Skeletal muscle satellite cell (primary cell): ENCODE measurements around the gene RAB1B.
"Not testable (repeated sequence)": the region's sequence is repeated elsewhere in the genome, so short reads cannot be mapped to it uniquely, and the experiment has no call there.

Source experiments
- H3K27me3 ChIP-seq: 2 replicates; pipeline ENCODE4 v1.7.0; 2013; ENCODE audit warnings: low read length; ENCODE audit not compliant: control insufficient read depth, insufficient read depth
- H3K36me3 ChIP-seq: 2 replicates; pipeline ENCODE4 v1.7.0; 2013; ENCODE audit warnings: mild to moderate bottlenecking, control low read depth, low read length; ENCODE audit not compliant: insufficient read depth
- H3K4me1 ChIP-seq: 2 replicates; pipeline ENCODE4 v1.7.0; 2013; ENCODE audit warnings: low read length; ENCODE audit not compliant: control insufficient read depth, insufficient read depth
- H3K4me2 ChIP-seq: 2 replicates; pipeline ENCODE4 v1.7.0; 2013; ENCODE audit warnings: mild to moderate bottlenecking, low read length
- H3K4me3 ChIP-seq: 2 replicates; pipeline ENCODE4 v1.7.0; 2013; ENCODE audit warnings: low read length
- H3K9ac ChIP-seq: 2 replicates; pipeline ENCODE4 v1.7.0; 2013; ENCODE audit warnings: mild to moderate bottlenecking, low read depth, low read length, moderate library complexity
- H3K9me3 ChIP-seq: replicated peaks from 2 replicates; pipeline ENCODE4 v1.7.0; 2013; ENCODE audit warnings: mild to moderate bottlenecking, control low read depth, low read length

The RAB1B gene

DNA sequence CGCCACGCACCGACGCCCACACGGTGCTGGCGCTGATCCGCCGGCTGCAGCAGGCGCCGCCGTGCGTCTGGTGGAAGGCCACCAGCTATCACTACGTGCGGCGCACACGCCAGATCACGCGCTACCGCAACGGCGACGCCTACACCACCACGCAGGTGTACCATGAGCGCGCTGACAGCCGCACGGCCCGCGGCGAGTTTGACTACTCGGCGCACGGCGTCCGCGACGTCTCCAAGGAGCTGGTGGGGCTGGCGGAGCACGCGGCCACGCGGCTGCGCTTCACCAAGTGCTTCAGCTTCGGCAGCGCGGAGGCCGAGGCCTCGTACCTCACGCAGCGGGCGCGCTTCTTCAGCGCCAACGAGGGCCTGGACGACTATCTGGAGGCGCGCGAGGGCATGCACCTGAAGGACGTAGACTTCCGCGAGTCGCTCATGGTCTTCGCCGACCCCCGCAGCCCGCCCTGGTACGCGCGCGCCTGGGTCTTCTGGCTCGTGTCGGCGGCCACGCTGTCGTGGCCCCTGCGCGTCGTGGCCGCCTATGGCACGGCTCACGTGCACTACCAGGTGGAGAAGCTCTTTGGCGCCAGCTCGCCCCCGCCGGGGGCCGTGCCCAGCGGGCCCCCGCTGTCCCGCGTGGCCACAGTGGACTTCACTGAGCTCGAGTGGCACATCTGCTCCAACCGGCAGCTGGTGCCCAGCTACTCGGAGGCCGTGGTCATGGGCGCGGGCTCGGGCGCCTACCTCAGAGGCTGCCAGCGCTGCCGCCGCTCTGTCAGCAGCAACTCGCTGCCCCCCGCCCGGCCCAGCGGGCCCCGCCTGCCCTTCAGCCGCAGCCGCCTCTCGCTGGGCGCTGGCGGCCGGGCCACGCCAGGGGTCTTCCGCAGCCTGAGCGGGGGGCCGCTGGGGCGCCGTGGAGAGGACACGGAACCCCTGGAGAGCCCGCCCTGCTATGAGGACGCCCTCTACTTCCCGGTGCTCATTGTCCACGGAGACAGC is 26.5 kb downstream of the RAB1B start:
- peaks cover 3% of the 10 kb centered on the region for H3K4me1 ChIP-seq
- H3K9ac ChIP-seq, result no peak overlapping the region
- H3K9me3 ChIP-seq, result no peaks in the 10 kb centered on the region
- H3K36me3 ChIP-seq, result no peaks in the 10 kb centered on the region
- no peak overlapping the region for H3K4me2 ChIP-seq
- peaks cover 54% of the 10 kb centered on the region for H3K27me3 ChIP-seq
- H3K4me3 ChIP-seq, result no peak overlapping the region

DNA sequence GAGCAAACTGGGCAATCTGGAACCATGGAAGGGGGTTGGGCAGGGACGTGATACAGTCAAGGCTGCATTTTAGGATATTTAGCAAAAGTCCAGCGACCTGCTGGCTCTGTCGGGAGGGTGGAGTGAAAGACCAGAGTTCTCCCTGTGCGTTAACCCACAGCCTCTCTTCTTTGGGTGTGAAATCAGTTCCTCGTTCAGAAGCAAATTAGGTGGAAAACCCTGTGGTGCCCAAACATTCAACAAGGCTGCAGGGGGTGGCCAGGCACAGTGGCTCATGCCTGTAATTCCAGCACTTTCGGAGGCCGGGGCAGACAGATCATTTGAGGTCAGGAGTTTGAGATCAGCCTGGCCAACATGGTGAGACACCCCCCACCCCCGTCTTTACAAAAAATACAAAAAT is 29.2 kb downstream of the RAB1B start:
- no peak overlapping the region for H3K9ac ChIP-seq
- H3K4me3 ChIP-seq, result no peak overlapping the region
- no peaks in the 10 kb centered on the region for H3K4me1 ChIP-seq
- peaks cover 37% of the 10 kb centered on the region for H3K27me3 ChIP-seq
- H3K9me3 ChIP-seq, result no peaks in the 10 kb centered on the region
- no peak overlapping the region for H3K4me2 ChIP-seq
- no peaks in the 10 kb centered on the region for H3K36me3 ChIP-seq

DNA sequence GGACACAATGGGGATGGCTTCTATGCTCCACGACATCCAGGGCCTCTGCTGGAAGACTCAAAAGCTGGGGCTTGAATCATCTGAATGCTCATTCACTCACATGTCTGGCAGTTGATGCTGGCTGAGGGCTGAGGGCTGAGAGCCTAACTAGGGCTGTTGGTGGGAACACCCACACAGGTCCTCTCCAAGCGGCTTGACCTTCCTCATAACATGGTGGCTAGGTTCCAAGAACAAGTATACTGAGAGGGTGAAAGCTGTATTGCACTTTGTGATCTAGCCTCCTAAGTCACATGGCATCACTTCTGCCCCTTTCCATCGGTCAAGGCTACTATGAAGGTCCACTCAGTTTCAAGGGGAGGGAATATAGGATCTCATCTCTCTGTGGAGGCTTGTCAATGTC is 30.7 kb downstream of the RAB1B start:
- H3K27me3 ChIP-seq, result peaks cover 21% of the 10 kb centered on the region
- no peaks in the 10 kb centered on the region for H3K36me3 ChIP-seq
- H3K4me1 ChIP-seq, result no peaks in the 10 kb centered on the region
- no peak overlapping the region for H3K9ac ChIP-seq
- no peaks in the 10 kb centered on the region for H3K9me3 ChIP-seq
- H3K4me3 ChIP-seq, result no peak overlapping the region
- H3K4me2 ChIP-seq, result no peak overlapping the region

DNA sequence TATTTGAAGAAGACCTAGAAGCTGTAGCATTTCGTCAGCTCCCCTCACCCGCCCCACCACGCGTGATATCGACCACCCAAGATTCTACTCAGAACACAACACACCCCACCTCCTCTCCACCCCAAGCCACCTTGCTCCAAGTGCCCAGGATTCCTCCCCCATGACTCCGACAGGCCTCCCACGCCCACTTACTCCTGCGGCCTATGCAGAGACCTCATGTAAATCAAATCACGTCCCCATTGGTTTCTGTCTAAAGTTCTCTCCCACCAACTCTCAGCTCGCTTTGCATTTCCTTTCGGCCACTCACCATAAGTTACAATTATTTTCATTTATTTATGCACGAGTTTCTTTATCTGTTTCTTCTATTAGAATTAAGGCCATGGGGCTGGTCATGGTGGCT is 34.2 kb downstream of the RAB1B start:
- Histone ChIP-seq H3K4me3 (no peak overlapping the region), H3K27me3 (peaks cover 10% of the 10 kb centered on the region), H3K4me1 (no peaks in the 10 kb centered on the region), H3K4me2 (no peak overlapping the region), H3K9ac (no peak overlapping the region), H3K36me3 (no peaks in the 10 kb centered on the region), H3K9me3 (no peaks in the 10 kb centered on the region)

DNA sequence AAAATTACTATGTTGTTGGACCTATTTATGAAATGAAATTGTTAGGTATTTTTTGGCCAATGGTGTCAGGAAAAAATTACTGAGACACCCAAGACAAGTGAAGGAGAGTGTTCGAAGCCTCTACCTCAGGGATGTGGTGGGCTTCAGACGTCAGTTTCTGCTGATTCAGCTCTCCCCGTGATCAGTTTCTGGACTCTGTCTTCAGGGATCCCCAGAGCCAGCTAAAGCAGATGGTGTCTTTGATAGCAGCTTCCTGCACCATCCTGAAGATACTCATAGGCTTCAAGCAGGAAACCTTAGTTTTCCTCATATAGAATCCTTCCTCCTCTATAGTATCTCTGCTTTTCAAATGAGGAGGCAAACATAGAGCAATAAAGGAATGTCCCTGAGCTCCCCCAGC is 41.0 kb downstream of the RAB1B start:
- Histone ChIP-seq H3K4me2 (no peak overlapping the region), H3K27me3 (peaks cover 18% of the 10 kb centered on the region), H3K9me3 (no peaks in the 10 kb centered on the region), H3K36me3 (no peaks in the 10 kb centered on the region), H3K4me3 (no peak overlapping the region), H3K9ac (no peak overlapping the region), H3K4me1 (peaks cover 11% of the 10 kb centered on the region)

DNA sequence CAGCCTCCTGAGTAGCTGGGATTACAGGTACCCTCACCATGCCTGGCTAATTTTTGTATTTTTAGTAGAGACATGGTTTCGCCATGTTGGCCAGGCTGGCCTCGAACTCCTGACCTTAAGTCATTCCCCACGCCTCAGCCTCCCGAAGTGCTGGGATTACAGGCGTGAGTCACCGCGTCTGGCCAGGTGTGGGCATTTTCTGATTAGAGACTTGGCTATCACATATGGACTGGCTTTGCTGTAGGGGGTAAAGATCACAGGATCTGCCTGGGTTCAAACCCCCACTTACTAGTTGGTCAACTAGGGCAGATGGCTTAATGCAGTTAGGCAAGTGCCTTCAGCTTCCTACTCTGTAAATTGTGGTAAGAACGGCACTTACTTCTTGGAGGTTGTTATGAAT is 41.9 kb downstream of the RAB1B start:
- Histone ChIP-seq H3K9ac (no peak overlapping the region), H3K36me3 (no peaks in the 10 kb centered on the region), H3K27me3 (peaks cover 18% of the 10 kb centered on the region), H3K4me2 (no peak overlapping the region), H3K4me1 (peaks cover 11% of the 10 kb centered on the region), H3K4me3 (no peak overlapping the region), H3K9me3 (no peaks in the 10 kb centered on the region)

DNA sequence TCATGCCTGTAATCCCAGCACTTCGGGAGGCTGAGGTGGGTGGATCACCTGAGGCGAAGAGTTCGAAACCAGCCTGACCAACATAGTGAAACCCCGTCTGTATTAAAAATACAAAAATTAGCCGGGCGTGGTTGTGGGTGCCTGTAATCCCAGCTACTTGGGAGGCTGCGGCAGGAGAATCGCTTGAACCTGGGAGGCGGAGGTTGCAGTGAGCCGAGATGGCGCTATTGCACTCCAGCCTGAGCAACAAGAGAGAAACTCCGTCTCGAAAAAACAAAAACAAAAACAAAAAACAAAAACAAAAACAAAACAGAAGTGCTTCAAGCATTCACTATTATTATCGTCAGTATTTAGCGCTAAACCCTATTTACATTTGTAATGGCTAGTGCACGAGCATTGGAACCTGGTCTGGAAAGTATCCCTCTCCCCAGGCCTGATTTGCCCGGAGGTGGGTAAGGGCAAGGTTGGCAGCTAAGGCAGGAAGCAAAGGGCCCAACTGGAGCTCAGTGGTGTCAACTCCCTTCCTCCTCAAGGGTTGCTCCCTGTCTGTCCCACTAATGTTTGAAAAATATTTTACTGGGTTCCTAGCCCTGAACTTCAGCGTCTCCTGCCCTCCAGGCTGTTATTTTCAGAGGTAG is 42.5 kb downstream of the RAB1B start:
- peaks cover 12% of the 10 kb centered on the region for H3K4me1 ChIP-seq
- not testable (repeated sequence) for H3K36me3 ChIP-seq, H3K9ac ChIP-seq, H3K4me3 ChIP-seq, H3K9me3 ChIP-seq, H3K4me2 ChIP-seq
- H3K27me3 ChIP-seq, result peaks cover 21% of the 10 kb centered on the region

DNA sequence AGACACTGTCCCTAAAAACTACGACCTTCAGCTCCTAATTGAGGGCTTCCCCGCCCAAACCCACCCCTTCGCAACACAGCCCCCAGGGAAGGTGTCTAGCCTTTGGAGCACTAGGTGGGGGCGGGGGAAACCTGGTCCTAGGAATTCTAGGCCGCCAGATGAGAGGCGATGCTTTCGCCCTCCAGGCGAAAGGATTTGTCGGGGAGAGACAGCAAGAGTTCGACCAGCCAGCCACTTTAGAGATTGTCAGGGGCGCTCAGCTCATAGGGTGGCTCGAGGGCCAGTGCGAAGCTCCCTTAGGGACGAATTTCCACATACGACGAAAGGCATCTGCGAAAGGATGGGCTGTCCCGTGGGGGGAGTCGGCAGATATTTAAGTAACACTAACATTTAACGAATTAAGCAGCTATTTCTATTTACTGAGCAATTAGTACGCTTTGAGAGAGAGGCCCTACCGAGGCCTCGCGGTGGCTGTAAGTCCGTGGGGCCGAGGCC is 43.1 kb downstream of the RAB1B start:
- peaks cover 18% of the 10 kb centered on the region for H3K4me1 ChIP-seq
- H3K9me3 ChIP-seq, result no peaks in the 10 kb centered on the region
- peaks cover 27% of the 10 kb centered on the region for H3K27me3 ChIP-seq
- H3K4me3 ChIP-seq, result peak overlapping the region; percentile 78
- H3K9ac ChIP-seq, result peak overlapping the region; percentile 77
- H3K4me2 ChIP-seq, result peak overlapping the region; percentile 96
- H3K36me3 ChIP-seq, result no peaks in the 10 kb centered on the region

DNA sequence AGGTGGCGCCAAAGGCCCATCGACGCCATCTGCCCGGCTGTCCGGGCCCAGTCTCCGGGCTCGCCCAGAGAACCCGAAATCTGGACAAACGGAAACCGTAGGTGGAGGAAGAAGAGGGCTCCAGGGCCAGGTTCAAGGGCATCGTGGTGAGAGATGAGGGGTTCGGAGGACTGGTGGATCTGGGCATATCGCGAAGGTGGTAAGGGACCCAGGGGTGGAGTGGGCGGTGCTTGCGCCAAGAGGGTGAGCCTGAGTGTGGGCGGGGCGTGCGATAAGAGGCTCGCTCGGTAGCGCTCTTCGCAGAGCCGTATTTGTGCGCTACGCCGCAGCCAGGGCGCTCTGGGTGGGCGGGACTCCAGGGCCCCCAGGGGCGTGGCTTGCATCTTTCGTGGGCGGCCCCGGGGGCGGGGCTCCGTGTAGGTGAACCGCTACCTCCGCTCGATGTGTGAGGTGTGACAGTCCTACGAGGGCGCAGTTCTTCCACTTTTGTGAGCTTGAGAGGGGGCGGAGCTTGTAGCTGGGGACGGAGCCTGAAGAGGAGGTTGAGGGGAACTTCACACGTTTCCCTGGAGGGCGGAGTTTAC is 43.6 kb downstream of the RAB1B start:
- peak overlapping the region; percentile 96 for H3K4me2 ChIP-seq
- H3K9ac ChIP-seq, result peak overlapping the region; percentile 77
- H3K4me1 ChIP-seq, result peaks cover 20% of the 10 kb centered on the region
- peaks cover 27% of the 10 kb centered on the region for H3K27me3 ChIP-seq
- H3K4me3 ChIP-seq, result peak overlapping the region; percentile 78
- H3K36me3 ChIP-seq, result no peaks in the 10 kb centered on the region
- H3K9me3 ChIP-seq, result no peaks in the 10 kb centered on the region

DNA sequence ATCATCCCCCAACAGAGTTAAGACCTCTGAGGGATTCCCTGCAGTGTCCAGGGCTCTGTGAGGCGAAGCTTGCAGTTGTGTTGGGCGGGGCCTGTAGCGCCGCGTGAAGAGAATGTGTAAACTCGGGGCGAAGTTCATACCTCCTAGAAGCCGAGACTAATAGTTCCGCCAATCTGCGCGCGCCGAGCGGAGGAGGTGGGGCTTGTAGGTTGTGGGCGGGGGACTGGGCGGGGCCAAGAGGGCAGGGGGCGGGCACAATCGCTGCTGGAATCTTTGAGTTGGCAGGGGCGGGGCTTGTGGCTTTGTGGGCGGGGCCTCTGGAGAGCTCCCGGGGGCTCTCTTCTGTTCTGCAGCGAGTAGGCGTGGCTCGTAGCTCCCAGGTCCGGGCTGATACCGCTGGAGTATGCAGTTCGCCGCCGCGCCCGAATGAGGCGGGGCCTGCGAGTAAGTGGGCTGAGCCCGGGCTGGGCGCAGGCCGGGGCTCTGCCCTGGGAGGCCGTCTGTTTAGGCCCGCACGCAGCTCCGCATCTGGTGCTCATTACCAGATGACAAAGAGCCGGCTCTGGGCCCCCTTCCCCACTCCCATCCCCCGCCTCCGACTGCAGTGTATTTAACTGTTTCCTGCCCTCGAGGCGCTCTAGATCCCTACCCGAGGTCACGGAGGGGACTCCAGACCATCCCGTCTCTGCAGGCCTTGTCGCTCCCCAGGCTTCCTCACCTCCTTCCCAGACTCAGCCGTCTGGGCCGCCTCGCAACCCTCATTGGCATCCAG is 44.3 kb downstream of the RAB1B start:
- H3K9ac ChIP-seq, result peak overlapping the region; percentile 77
- peaks cover 21% of the 10 kb centered on the region for H3K27me3 ChIP-seq
- H3K36me3 ChIP-seq, result no peaks in the 10 kb centered on the region
- H3K4me3 ChIP-seq, result peak overlapping the region; percentile 78
- peak overlapping the region; percentile 96 for H3K4me2 ChIP-seq
- no peaks in the 10 kb centered on the region for H3K9me3 ChIP-seq
- H3K4me1 ChIP-seq, result peaks cover 27% of the 10 kb centered on the region
